ENCODE results near the gene OR56B4. TPM values are rescaled to one million over a fixed set of nuclear protein-coding genes. Genes with fewer than 3 reads are reported as not detected.
"Not testable (repeated sequence)": the region's sequence is repeated elsewhere in the genome, so short reads cannot be mapped to it uniquely, and the experiment has no call there.

Gene OR56B4, protein sequence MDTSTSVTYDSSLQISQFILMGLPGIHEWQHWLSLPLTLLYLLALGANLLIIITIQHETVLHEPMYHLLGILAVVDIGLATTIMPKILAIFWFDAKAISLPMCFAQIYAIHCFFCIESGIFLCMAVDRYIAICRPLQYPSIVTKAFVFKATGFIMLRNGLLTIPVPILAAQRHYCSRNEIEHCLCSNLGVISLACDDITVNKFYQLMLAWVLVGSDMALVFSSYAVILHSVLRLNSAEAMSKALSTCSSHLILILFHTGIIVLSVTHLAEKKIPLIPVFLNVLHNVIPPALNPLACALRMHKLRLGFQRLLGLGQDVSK
- total RNA-seq (2016; rRNA removed; fragmentation: Illumina TruSeq; extraction: Trizol) (not detected in 2 replicates), polyA plus RNA-seq (2011; rRNA removed) (not detected in 2 replicates), polyA minus RNA-seq (2011; rRNA and poly(A)+ RNA removed; ENCODE audit: low replicate concordance) (not detected in 2 replicates), Bru-seq, nascent RNA (not detected), BruChase-seq, experiment 1, labeled RNA remaining after a 6-hour chase (not detected), BruChase-seq, experiment 2, labeled RNA remaining after a 2-hour chase (not detected)
- total RNA-seq (2016; cell fraction: cytosol; rRNA removed; fragmentation: Illumina TruSeq; extraction: Trizol; ENCODE audit: low read depth) = not detected in 2 replicates
- not detected in 2 replicates for total RNA-seq (2016; cell fraction: insoluble cytoplasmic fraction; rRNA removed; fragmentation: Illumina TruSeq; extraction: Trizol)
- total RNA-seq (2016; cell fraction: membrane; rRNA removed; fragmentation: Illumina TruSeq; extraction: Trizol) = not detected in 2 replicates
- total RNA-seq (2016; cell fraction: nucleus; rRNA removed; fragmentation: Illumina TruSeq; extraction: Trizol) = not detected in 2 replicates
- not detected in 2 replicates for polyA plus RNA-seq (2011; cell fraction: cytosol; rRNA removed)
- not detected in 2 replicates for polyA plus RNA-seq (2011; cell fraction: nucleus; rRNA removed)
- polyA plus RNA-seq (2012) = not detected in 2 replicates
- polyA plus RNA-seq (2016; cell fraction: cytosol; fragmentation: Illumina TruSeq; extraction: Trizol; ENCODE audit: low read depth) = not detected in 2 replicates
- not detected in 2 replicates for polyA plus RNA-seq (2016; cell fraction: insoluble cytoplasmic fraction; fragmentation: Illumina TruSeq; extraction: Trizol; ENCODE audit: low read depth)
- not detected in 2 replicates for polyA plus RNA-seq (2016; cell fraction: membrane; fragmentation: Illumina TruSeq; extraction: Trizol; ENCODE audit: low read depth)
- polyA plus RNA-seq (2016; cell fraction: nucleus; fragmentation: Illumina TruSeq; extraction: Trizol; ENCODE audit: insufficient read depth, low read depth) = not detected in 2 replicates
- polyA minus RNA-seq (2011; cell fraction: cytosol; rRNA and poly(A)+ RNA removed) = not detected in 2 replicates
- not detected in 2 replicates for polyA minus RNA-seq (2011; cell fraction: nucleus; rRNA and poly(A)+ RNA removed)
- long read RNA-seq, experiment 1 = 0 reads
- long read RNA-seq, experiment 2 = 0 reads

GRCh38 chr11:6107384-6107783, at the start of gene OR56B4:
Gene OR56B4 (plus strand): TSS chr11:6107684. CDS start chr11:6107779, 95 bp downstream.
- H3K27me3 ChIP-seq (ENCODE audit: control insufficient read depth in 1 of 2, insufficient read depth in 2 of 2, low read length in 2 of 2); ATAC-seq; H3K4me2 ChIP-seq (ENCODE audit: low read depth, low read length); H4K20me1 ChIP-seq (ENCODE audit: insufficient read depth, low read length); intact Hi-C loops (cut with micrococcal nuclease; ENCODE audit: unreplicated experiment); H3K79me2 ChIP-seq (ENCODE audit: insufficient read depth, low read length); POLR2A ChIA-PET; H3K27ac ChIP-seq (ENCODE audit: extremely low read length, insufficient read depth, low read length); FAIRE-seq; H3K9ac ChIP-seq (ENCODE audit: insufficient read depth, low read depth, low read length); H3K4me1 ChIP-seq (ENCODE audit: insufficient read depth, low read length); CTCF ChIA-PET (ENCODE audit: low intra/inter-chr PET ratio, low total read pairs); H2AFZ ChIP-seq (ENCODE audit: low read length); H3K36me3 ChIP-seq (replicated peaks in 1 of 2; ENCODE audit: control insufficient read depth in 1 of 2, insufficient read depth in 2 of 2, low read length in 2 of 2); in situ Hi-C loops (cut with HindIII; ENCODE audit: extremely low pct_ligation_motif_present, low pct_unique_long_range_greater_than_20kb); H3K4me3 ChIP-seq (replicated peaks in 1 of 3; ENCODE audit: insufficient read depth in 1 of 3, low read depth in 2 of 3, low read length in 3 of 3); H3K9me3 ChIP-seq (ENCODE audit: low read length); DNase-seq (ENCODE audit: low spot score); BruUV-seq (replicated peaks): not testable (repeated sequence)
- 12% methylated on average over 6 of the region's 6 CpGs for WGBS (ENCODE audit: low lambda C conversion rate)

- ChIA-PET POLR2A (no interaction called here), CTCF (ENCODE audit: low intra/inter-chr PET ratio, low total read pairs) (no interaction called here)
- no peaks in the 10 kb centered on the region for H3K36me3 ChIP-seq (replicated peaks in 1 of 2; ENCODE audit: control insufficient read depth in 1 of 2, insufficient read depth in 2 of 2, low read length in 2 of 2)
- H3K9me3 ChIP-seq (ENCODE audit: low read length) = no peaks in the 10 kb centered on the region
- no peaks in the 10 kb centered on the region for H3K4me1 ChIP-seq (ENCODE audit: insufficient read depth, low read length)
- H4K20me1 ChIP-seq (ENCODE audit: insufficient read depth, low read length) = no peaks in the 10 kb centered on the region
- BruUV-seq (replicated peaks) = no TSS peak
- intact Hi-C loops (cut with micrococcal nuclease; ENCODE audit: unreplicated experiment) = no loop called here
- no peaks in the 10 kb centered on the region; a peak in 1 of 5 replicates for H3K27me3 ChIP-seq (ENCODE audit: control insufficient read depth in 1 of 2, insufficient read depth in 2 of 2, low read length in 2 of 2)
- FAIRE-seq = no peak
- no peak overlapping the region for H3K27ac ChIP-seq (ENCODE audit: extremely low read length, insufficient read depth, low read length)
- H3K9ac ChIP-seq (ENCODE audit: insufficient read depth, low read depth, low read length) = no peak overlapping the region
- no peak for ATAC-seq
- no peaks in the 10 kb centered on the region for H3K79me2 ChIP-seq (ENCODE audit: insufficient read depth, low read length)
- no peak for TF ChIP-seq ZSCAN20 (CRISPR knock-in tag; IDR thresholded peaks at IDR 0.05; ENCODE audit: borderline replicate concordance)
- TF ChIP-seq, protein P1, sequence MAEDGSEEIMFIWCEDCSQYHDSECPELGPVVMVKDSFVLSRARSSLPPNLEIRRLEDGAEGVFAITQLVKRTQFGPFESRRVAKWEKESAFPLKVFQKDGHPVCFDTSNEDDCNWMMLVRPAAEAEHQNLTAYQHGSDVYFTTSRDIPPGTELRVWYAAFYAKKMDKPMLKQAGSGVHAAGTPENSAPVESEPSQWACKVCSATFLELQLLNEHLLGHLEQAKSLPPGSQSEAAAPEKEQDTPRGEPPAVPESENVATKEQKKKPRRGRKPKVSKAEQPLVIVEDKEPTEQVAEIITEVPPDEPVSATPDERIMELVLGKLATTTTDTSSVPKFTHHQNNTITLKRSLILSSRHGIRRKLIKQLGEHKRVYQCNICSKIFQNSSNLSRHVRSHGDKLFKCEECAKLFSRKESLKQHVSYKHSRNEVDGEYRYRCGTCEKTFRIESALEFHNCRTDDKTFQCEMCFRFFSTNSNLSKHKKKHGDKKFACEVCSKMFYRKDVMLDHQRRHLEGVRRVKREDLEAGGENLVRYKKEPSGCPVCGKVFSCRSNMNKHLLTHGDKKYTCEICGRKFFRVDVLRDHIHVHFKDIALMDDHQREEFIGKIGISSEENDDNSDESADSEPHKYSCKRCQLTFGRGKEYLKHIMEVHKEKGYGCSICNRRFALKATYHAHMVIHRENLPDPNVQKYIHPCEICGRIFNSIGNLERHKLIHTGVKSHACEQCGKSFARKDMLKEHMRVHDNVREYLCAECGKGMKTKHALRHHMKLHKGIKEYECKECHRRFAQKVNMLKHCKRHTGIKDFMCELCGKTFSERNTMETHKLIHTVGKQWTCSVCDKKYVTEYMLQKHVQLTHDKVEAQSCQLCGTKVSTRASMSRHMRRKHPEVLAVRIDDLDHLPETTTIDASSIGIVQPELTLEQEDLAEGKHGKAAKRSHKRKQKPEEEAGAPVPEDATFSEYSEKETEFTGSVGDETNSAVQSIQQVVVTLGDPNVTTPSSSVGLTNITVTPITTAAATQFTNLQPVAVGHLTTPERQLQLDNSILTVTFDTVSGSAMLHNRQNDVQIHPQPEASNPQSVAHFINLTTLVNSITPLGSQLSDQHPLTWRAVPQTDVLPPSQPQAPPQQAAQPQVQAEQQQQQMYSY (CRISPR knock-in tag; IDR thresholded peaks at IDR 0.05) = no peak
- no peak for TF ChIP-seq KMT2B (CRISPR knock-in tag; IDR thresholded peaks at IDR 0.05)
- TF ChIP-seq ZNF567 (CRISPR knock-in tag; IDR thresholded peaks at IDR 0.05; ENCODE audit: borderline replicate concordance) = no peak
- 1% methylated on average over 3 of the region's 3 CpGs for WGBS (ENCODE audit: low lambda C conversion rate)
- no peak overlapping the region for H3K4me3 ChIP-seq (replicated peaks in 1 of 3; ENCODE audit: insufficient read depth in 1 of 3, low read depth in 2 of 3, low read length in 3 of 3)
- no peak overlapping the region for H3K4me2 ChIP-seq (ENCODE audit: low read depth, low read length)
- in situ Hi-C loops (cut with HindIII; ENCODE audit: extremely low pct_ligation_motif_present, low pct_unique_long_range_greater_than_20kb) = no loop called here
- no peak for DNase-seq (ENCODE audit: low spot score)
- no peak overlapping the region for H2AFZ ChIP-seq (ENCODE audit: low read length)
Observed at GRCh38 chr11:6061475-6061874, 46.0 kb upstream of the OR56B4 start.
